Smooth muscle cell (in vitro differentiated cells): ENCODE measurements around the gene NCMAP. TPM values are rescaled to one million over a fixed set of nuclear protein-coding genes. Genes with fewer than 3 reads are reported as not detected.

Source experiments
- DNase-seq: peaks from one replicate; lab custom pipeline; 2025; ENCODE audit not compliant: unreplicated experiment; lab: John Stamatoyannopoulos, UW
- H2AFZ ChIP-seq: fragments of 200-600 bp; sonication (generic); 2 replicates; pipeline ENCODE4 v1.6.0; 2016; ENCODE audit warnings: antibody characterized with exemption, low read depth, mild to moderate bottlenecking
- H3F3A ChIP-seq: fragments of 200-600 bp; sonication (generic); 2 replicates; pipeline ENCODE4 v1.6.0; 2017; ENCODE audit warnings: antibody characterized with exemption, low read depth
- H3K27ac ChIP-seq: fragments of 200-600 bp; sonication (generic); 2 replicates; pipeline ENCODE4 v1.5.1; 2016; ENCODE audit warnings: low read depth, mild to moderate bottlenecking
- H3K27me3 ChIP-seq: fragments of 200-600 bp; sonication (generic); 2 replicates; pipeline ENCODE4 v1.6.1; 2016; ENCODE audit warnings: low read depth, mild to moderate bottlenecking
- H3K36me3 ChIP-seq: fragments of 200-600 bp; sonication (generic); 2 replicates; pipeline ENCODE4 v1.5.1; 2016; ENCODE audit warnings: low read depth
- H3K4me1 ChIP-seq: fragments of 200-600 bp; sonication (generic); 2 replicates; pipeline ENCODE4 v1.5.1; 2016; ENCODE audit warnings: low read depth
- H3K4me2 ChIP-seq: fragments of 200-600 bp; sonication (generic); 2 replicates; pipeline ENCODE4 v1.6.0; 2016; ENCODE audit warnings: mild to moderate bottlenecking
- H3K4me3 ChIP-seq: fragments of 200-600 bp; sonication (generic); 2 replicates; pipeline ENCODE4 v1.5.1; 2016; ENCODE audit warnings: mild to moderate bottlenecking
- H3K79me2 ChIP-seq: fragments of 200-600 bp; sonication (generic); 2 replicates; pipeline ENCODE4 v1.6.0; 2016; ENCODE audit warnings: low read depth, mild to moderate bottlenecking
- H3K9ac ChIP-seq: fragments of 200-600 bp; sonication (generic); 2 replicates; pipeline ENCODE4 v1.6.0; 2016; ENCODE audit warnings: low read depth
- H3K9me3 ChIP-seq: fragments of 200-600 bp; sonication (generic); replicated peaks from 2 replicates; pipeline ENCODE4 v1.5.1; 2016; ENCODE audit warnings: low read depth
- H4K20me1 ChIP-seq: fragments of 200-600 bp; sonication (generic); 2 replicates; pipeline ENCODE4 v1.6.0; 2016; ENCODE audit warnings: low read depth
- CTCF ChIP-seq: fragments of 200-600 bp; sonication (generic); IDR thresholded peaks from 2 replicates; pipeline ENCODE4 v1.5.1; 2017; ENCODE audit warnings: borderline replicate concordance, mild to moderate bottlenecking, antibody characterized with exemption; ENCODE audit not compliant: insufficient read depth, poor library complexity, severe bottlenecking
- WGBS: methylation state at CpG from one replicate; pipeline ENCODE4 v1.1.7; 2016; ENCODE audit warnings: low lambda C conversion rate; 5-methylcytosine and 5-hydroxymethylcytosine counted together
- polyA plus RNA-seq: library from polyadenylated mRNA; unstranded; fragments of >200 nt; fragmentation: Nextera tagmentation; extraction: Ambion mirVana; gene quantifications from 2 replicates; pipeline ENCODE4 v1.2.1, GENCODE V29; 2016
- total RNA-seq: library from RNA; depleted of rRNA; stranded (reverse); fragments of >200 nt; gene quantifications from 2 replicates; pipeline ENCODE4 v1.2.3, GENCODE V29; 2014

The NCMAP gene
- total and polyA plus RNA-seq, 2 experiments from 2014 or later, result not detected

- H3K79me2 ChIP-seq, result peaks cover 46% of the 10 kb centered on the region
Measured at GRCh38 chr1:24642481-24643362, 86.8 kb downstream of the NCMAP start, which contains the start of gene SRRM1. Gene SRRM1 (plus strand): TSS chr1:24643302. CDS start chr1:24643327, 25 bp downstream.

GRCh38 chr1:24643363-24644099 lies 87.6 kb downstream of the NCMAP start:
- Histone ChIP-seq H3K4me1 (peaks cover 10% of the 10 kb centered on the region), H3K9me3 (no peaks in the 10 kb centered on the region), H3K36me3 (peaks cover 15% of the 10 kb centered on the region), H4K20me1 (peaks cover 50% of the 10 kb centered on the region), H3K4me3 (peak overlapping the region; percentile 98), H3K27me3 (no peaks in the 10 kb centered on the region), H3F3A (no peaks in the 10 kb centered on the region), H3K9ac (peak overlapping the region; percentile 97), H3K79me2 (peaks cover 55% of the 10 kb centered on the region), H3K4me2 (peak overlapping the region; percentile 99), H3K27ac (peak overlapping the region; percentile 83), H2AFZ (peak overlapping the region; percentile 57)
- DNase-seq, result no peak
- WGBS, result under 1% methylated on average over 46 of the region's 53 CpGs
- no peak for TF ChIP-seq CTCF

More at GRCh38 chr1:24642481-24643362, 86.8 kb downstream of the NCMAP start, which contains the start of gene SRRM1:
- Histone ChIP-seq H2AFZ (peak within 1 kb of the TSS; percentile 57), H3K27ac (peak within 1 kb of the TSS; percentile 100), H3K9me3 (no peaks in the 10 kb centered on the region), H3K4me2 (peak within 1 kb of the TSS; percentile 99), H3K36me3 (peaks cover 7% of the 10 kb centered on the region), H4K20me1 (peaks cover 42% of the 10 kb centered on the region), H3K27me3 (no peaks in the 10 kb centered on the region), H3K4me3 (peak within 1 kb of the TSS; percentile 98), H3K9ac (peak within 1 kb of the TSS; percentile 100), H3F3A (no peaks in the 10 kb centered on the region), H3K4me1 (peaks cover 10% of the 10 kb centered on the region)
- under 1% methylated on average over 94 of the region's 95 CpGs for WGBS
- no peak for TF ChIP-seq CTCF
- peak; percentile 90 for DNase-seq

GRCh38 chr1:24644100-24644384 lies 88.2 kb downstream of the NCMAP start:
- peak overlapping the region; percentile 98 for H3K4me3 ChIP-seq
- no peak for TF ChIP-seq CTCF
- peaks cover 19% of the 10 kb centered on the region for H3K36me3 ChIP-seq
- H3K4me1 ChIP-seq, result peaks cover 10% of the 10 kb centered on the region
- no peak for DNase-seq
- no peak overlapping the region for H2AFZ ChIP-seq
- no peaks in the 10 kb centered on the region for H3F3A ChIP-seq
- peak overlapping the region; percentile 99 for H3K4me2 ChIP-seq
- peak overlapping the region; percentile 97 for H3K9ac ChIP-seq
- no peaks in the 10 kb centered on the region for H3K9me3 ChIP-seq
- H3K27ac ChIP-seq, result peak overlapping the region; percentile 83
- WGBS, result 1% methylated on average over 9 of the region's 9 CpGs
- H3K27me3 ChIP-seq, result no peaks in the 10 kb centered on the region
- H3K79me2 ChIP-seq, result peaks cover 58% of the 10 kb centered on the region
- peaks cover 55% of the 10 kb centered on the region for H4K20me1 ChIP-seq
